DOHH2 (cell line): ENCODE results near the gene AFG1L.

Experiments
- H3F3A ChIP-seq: fragments of 200-600 bp; sonication (generic), shearing (Covaris generic); 2 replicates; pipeline ENCODE4 v1.6.0; 2016; ENCODE audit warnings: antibody characterized with exemption, mild to moderate bottlenecking; ENCODE audit not compliant: control insufficient read depth, insufficient read depth
- H3K27ac ChIP-seq: fragments of 200-600 bp; sonication (generic); 2 replicates; pipeline ENCODE4 v1.5.1; 2014; ENCODE audit warnings: low read depth, mild to moderate bottlenecking, low read length, moderate library complexity
- H3K27me3 ChIP-seq: fragments of 200-600 bp; sonication (generic); 2 replicates; pipeline ENCODE4 v1.6.1; 2014; ENCODE audit warnings: mild to moderate bottlenecking, low read length, mixed read lengths; ENCODE audit not compliant: control insufficient read depth
- H3K36me3 ChIP-seq: fragments of 200-600 bp; sonication (generic); 2 replicates; pipeline ENCODE4 v1.6.1; 2014; ENCODE audit warnings: mild to moderate bottlenecking, low read length, moderate library complexity, mixed read lengths; ENCODE audit not compliant: control insufficient read depth
- H3K4me1 ChIP-seq: fragments of 200-600 bp; sonication (generic); 2 replicates; pipeline ENCODE4 v1.6.1; 2014; ENCODE audit warnings: mild to moderate bottlenecking, low read length, mixed read lengths; ENCODE audit not compliant: control insufficient read depth
- H3K4me2 ChIP-seq: fragments of 200-600 bp; sonication (generic); 2 replicates; pipeline ENCODE4 v1.6.0; 2014; ENCODE audit warnings: mild to moderate bottlenecking, low read length, moderate library complexity
- H3K4me3 ChIP-seq: fragments of 200-600 bp; sonication (generic); 2 replicates; pipeline ENCODE4 v1.5.1; 2014; ENCODE audit warnings: mild to moderate bottlenecking, low read length, mixed read lengths
- H3K79me2 ChIP-seq: fragments of 200-600 bp; sonication (generic); 2 replicates; pipeline ENCODE4 v1.6.1; 2014; ENCODE audit warnings: mild to moderate bottlenecking, low read length, mixed read lengths; ENCODE audit not compliant: control insufficient read depth
- H3K9me2 ChIP-seq: fragments of 200-600 bp; sonication (generic); replicated peaks from 2 replicates; pipeline ENCODE4 v1.6.1; 2014; ENCODE audit warnings: mild to moderate bottlenecking, low read length, mixed read lengths; ENCODE audit not compliant: control insufficient read depth
- H3K9me3 ChIP-seq: fragments of 200-600 bp; sonication (generic); 2 replicates; pipeline ENCODE4 v1.6.1; 2014; ENCODE audit warnings: antibody characterized with exemption, low read length, mixed read lengths; ENCODE audit not compliant: control insufficient read depth, insufficient read depth
- H4K20me1 ChIP-seq: fragments of 200-600 bp; sonication (generic); 2 replicates; pipeline ENCODE4 v1.6.0; 2014; ENCODE audit warnings: low read depth, mild to moderate bottlenecking, antibody characterized with exemption, low read length, moderate library complexity; ENCODE audit not compliant: control insufficient read depth, insufficient read depth
- CTCF ChIP-seq: fragments of 200-600 bp; sonication (generic); IDR thresholded peaks from one replicate; pipeline ENCODE4 v1.5.1; 2014; ENCODE audit warnings: antibody characterized with exemption, mild to moderate bottlenecking, low read depth, low read length; ENCODE audit not compliant: poor library complexity, severe bottlenecking
- EZH2phosphoT487 ChIP-seq: fragments of 200-600 bp; sonication (generic); IDR thresholded peaks from 2 replicates; pipeline ENCODE4 v1.6.1; 2017; ENCODE audit warnings: borderline replicate concordance, mild to moderate bottlenecking, antibody characterized with exemption, low read length, moderate library complexity, mixed read lengths

The AFG1L gene

GRCh38 chr6:108353853-108354252 lies 59.0 kb downstream of the AFG1L start:
- H3K4me2 ChIP-seq = no peak overlapping the region
- H3K27ac ChIP-seq = no peak overlapping the region
- no peak overlapping the region for H3K4me3 ChIP-seq
- no peaks in the 10 kb centered on the region for H3K9me3 ChIP-seq
- no peaks in the 10 kb centered on the region for H3K36me3 ChIP-seq
- H3K27me3 ChIP-seq = no peaks in the 10 kb centered on the region
- H3K9me2 ChIP-seq = no peaks in the 10 kb centered on the region
- H3K4me1 ChIP-seq = peaks cover under 1% of the 10 kb centered on the region
- H4K20me1 ChIP-seq = no peaks in the 10 kb centered on the region
- no peaks in the 10 kb centered on the region for H3F3A ChIP-seq
- TF ChIP-seq CTCF (no peak), EZH2phosphoT487 (no peak)
- no peaks in the 10 kb centered on the region for H3K79me2 ChIP-seq

- H3K4me1 ChIP-seq = no peaks in the 10 kb centered on the region
- no peak overlapping the region for H3K4me2 ChIP-seq
- no peaks in the 10 kb centered on the region for H3K9me2 ChIP-seq
- H3K79me2 ChIP-seq = no peaks in the 10 kb centered on the region
- H3K27ac ChIP-seq = no peak overlapping the region
- H4K20me1 ChIP-seq = no peaks in the 10 kb centered on the region
- no peaks in the 10 kb centered on the region for H3F3A ChIP-seq
- H3K27me3 ChIP-seq = no peaks in the 10 kb centered on the region
- H3K9me3 ChIP-seq = no peaks in the 10 kb centered on the region
- no peaks in the 10 kb centered on the region for H3K36me3 ChIP-seq
- H3K4me3 ChIP-seq = no peak overlapping the region
- TF ChIP-seq EZH2phosphoT487 = no peak
- TF ChIP-seq CTCF = no peak
Observed at GRCh38 chr6:108355120-108355519, 60.3 kb downstream of the AFG1L start.

GRCh38 chr6:108355890-108356289 lies 61.0 kb downstream of the AFG1L start:
- H4K20me1 ChIP-seq = no peaks in the 10 kb centered on the region
- no peak overlapping the region for H3K4me2 ChIP-seq
- no peaks in the 10 kb centered on the region for H3K9me2 ChIP-seq
- no peak overlapping the region for H3K27ac ChIP-seq
- no peaks in the 10 kb centered on the region for H3F3A ChIP-seq
- no peak overlapping the region for H3K4me3 ChIP-seq
- no peaks in the 10 kb centered on the region for H3K36me3 ChIP-seq
- H3K27me3 ChIP-seq = no peaks in the 10 kb centered on the region
- no peaks in the 10 kb centered on the region for H3K79me2 ChIP-seq
- H3K9me3 ChIP-seq = no peaks in the 10 kb centered on the region
- TF ChIP-seq EZH2phosphoT487 (no peak), CTCF (no peak)
- no peaks in the 10 kb centered on the region for H3K4me1 ChIP-seq
